Activated CD4-positive, CD25-positive, alpha-beta regulatory T cell treated with anti-CD3 and anti-CD28 coated beads, Interleukin-2, amount 50 U/mL, for 24 hours (primary cell): ENCODE measurements around the gene SUSD4.
"Not testable (repeated sequence)": the region's sequence is repeated elsewhere in the genome, so short reads cannot be mapped to it uniquely, and the experiment has no call there.

Source experiments
- ATAC-seq, 2 donors: fragments of 150-1000 bp; cut with Tn5 transposase; one replicate each; pipeline ENCODE4 v1.10.0; 2021; ENCODE audit warnings: mild to moderate bottlenecking in 1 of 2, moderate library complexity in 1 of 2

Gene SUSD4

DNA sequence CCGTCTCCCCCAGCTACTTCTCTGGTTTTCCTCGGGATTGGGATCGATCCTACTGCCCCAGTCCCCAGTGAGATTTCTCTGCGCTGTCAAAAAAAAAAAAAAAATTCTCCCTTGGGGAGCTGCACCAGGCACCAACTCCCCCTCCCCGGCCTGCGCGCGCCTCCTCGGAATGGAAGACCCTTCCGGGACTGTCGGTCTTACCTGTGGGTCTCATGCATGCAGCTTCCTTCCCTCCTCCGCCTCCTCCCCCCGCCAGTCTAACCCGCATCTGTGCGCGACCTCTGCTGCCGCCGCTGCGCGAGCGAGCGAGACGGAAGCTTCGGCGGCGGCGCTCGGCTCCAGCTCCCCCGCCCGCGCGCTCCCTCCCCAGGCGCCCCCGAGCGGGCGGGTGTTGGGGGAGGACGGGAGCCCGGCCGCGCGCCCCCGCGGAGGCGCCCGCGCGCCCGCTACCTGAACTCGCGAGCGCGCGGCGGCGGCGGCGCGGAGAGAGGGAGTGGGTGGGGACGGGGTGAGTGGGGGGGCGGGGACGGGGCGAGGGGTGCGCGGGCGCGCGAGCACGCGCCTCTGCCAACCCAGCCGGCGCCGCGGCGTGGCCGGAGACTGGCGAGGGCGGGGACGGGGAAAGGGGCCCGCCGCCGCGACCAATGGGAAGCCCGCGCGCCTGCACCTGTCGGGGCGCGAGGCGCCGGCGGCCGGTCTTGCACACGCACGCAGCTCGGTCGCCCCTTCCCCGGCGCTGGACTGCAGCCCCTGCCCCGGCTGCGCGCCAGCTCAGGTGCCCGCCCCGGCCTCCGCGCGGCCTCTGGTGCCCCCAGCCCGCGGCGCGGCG is at the start of gene SUSD4:
SUSD4 (minus strand) TSS at position 321 of the 829 bp plus-strand sequence. CDS start 751 bp downstream, outside the sequence.
- peak; percentile 73 to 78 for ATAC-seq

DNA sequence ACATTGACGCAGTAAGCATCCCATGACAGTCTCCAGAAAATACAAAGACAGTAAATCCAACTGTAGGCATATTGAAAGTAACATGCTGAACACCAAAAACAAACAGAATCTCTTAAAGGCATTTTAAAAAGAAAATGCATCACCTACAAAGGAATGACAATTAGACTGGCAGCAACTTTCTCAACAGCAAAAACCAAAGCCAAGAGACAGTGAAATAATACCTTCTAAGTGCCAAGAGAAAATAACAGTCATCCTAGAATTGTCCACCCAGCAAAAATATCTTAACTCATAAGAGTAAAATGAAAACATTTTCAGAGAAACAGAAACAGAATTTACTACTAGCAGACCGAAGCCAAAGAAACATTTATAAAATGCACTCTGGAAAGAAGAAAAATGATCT is 49.2 kb upstream of the SUSD4 start:
- no peak for ATAC-seq

DNA sequence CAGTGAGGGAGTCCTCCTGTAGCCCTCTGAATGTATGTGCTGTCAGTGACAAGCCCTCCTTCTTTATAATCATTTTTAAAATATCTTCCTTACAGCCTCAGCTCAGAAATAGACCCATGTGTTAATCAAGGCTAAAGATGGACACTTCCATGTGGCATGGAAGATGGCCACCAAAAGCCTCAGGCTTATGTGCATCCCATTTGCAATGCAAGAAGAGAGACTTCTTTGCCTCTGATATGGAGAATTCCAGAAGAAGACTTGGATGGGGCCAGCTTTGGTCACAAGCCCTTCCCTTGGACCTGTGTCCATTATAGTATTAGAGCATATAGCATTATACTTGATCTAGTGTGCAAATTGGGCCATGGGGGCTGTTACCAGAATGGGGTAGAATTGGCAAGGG is 47.7 kb upstream of the SUSD4 start:
- no peak for ATAC-seq

GRCh38 chr1:223411309-223411708 is 47.3 kb upstream of the SUSD4 start:
- no peak for ATAC-seq

GRCh38 chr1:223410036-223410435 is 46.1 kb upstream of the SUSD4 start:
- no peak for ATAC-seq

GRCh38 chr1:223405507-223405906 is 41.5 kb upstream of the SUSD4 start:
- no peak for ATAC-seq

DNA sequence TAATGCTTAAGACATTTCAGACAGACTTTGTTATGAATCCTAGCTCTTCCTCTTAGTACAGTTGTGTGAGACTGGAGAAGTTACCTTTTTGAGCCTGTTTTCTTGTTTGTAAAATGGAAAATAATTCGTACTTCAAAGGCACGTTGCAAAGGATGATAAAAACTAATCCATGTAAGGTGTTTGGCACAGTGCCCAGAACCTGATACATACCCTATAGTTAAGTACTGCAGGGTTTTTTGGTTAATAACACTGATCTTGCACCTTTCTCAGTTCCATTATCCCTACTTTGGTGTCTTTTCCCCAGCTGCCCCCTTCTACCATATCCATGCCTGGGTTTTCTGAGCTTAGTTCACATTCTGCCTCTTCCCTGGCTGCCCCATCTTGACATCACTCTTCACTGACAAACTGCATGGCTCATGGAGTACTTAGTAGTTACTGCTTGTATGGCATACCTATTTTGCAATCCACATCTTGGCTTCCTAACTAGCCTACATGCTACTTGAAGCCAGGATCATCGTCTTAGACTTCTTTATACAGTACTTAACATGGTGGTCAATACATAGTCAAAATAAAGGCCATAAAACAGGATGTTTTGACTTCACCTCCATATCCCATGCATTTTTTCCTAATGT is 39.3 kb upstream of the SUSD4 start:
- no peak for ATAC-seq

DNA sequence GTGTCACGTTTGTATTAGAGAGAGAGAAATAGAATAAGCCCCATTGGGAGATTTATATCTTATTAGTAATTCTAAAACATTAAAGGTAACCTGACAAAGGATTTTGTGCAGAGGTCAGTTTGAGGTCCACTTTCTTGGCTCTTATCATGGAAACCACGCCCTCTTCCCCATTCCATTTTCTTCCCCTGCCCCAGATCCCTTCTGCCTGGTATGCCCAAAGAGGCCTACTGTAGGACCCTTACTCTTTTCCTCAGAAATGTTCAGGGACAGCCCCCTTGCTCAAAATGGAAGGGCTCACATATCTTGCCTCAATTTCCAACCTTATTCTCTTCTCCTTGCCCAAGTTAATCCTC is 38.8 kb upstream of the SUSD4 start:
- no peak for ATAC-seq

DNA sequence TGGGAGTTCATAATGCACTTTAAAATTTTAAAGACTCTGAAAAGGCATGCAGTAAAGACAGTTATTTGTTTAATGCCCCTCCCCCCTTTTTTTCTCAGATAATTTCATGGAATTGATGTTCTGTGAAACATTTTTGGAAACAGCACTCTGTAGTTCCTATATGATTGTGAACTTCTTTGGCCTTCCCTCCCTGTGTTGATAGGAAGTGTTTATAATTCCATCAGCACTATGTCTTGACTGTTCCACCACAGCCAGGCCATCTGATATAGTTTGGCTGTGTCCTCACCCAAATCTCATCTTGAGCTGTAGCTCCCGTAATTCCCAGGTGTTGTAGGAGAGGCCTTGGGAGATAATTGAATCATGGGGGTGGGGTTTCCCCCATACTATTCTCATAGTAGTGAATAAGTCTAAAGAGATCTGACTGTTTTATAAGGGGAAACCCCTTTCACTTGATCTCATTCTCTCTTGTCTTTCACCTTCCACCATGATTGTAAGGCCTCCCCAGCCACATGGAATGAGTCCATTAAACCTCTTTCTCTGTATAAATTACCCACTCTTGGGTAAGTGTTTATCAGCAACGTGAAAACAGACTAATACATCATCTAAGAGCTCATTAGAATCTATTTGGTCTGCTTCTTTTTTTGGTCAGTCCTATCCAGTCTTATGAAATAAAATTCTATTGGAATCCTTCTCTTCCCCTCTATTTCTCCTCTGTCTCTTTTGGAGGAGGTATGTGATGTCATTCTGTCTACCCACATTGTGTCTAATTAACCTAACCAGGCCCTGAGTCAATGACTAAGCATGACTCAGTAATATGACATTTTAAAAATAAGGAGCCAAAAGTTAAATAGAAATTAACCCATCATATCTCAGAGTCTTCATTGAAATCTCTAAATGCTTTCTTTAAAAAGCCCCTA is 38.2 kb upstream of the SUSD4 start:
- ATAC-seq = peak; percentile 93 to 94

GRCh38 chr1:223399393-223399792 is 35.4 kb upstream of the SUSD4 start:
- ATAC-seq = not testable (repeated sequence)

GRCh38 chr1:223394706-223395105 is 30.7 kb upstream of the SUSD4 start:
- no peak for ATAC-seq

GRCh38 chr1:223394242-223394641 is 30.3 kb upstream of the SUSD4 start:
- ATAC-seq = no peak

DNA sequence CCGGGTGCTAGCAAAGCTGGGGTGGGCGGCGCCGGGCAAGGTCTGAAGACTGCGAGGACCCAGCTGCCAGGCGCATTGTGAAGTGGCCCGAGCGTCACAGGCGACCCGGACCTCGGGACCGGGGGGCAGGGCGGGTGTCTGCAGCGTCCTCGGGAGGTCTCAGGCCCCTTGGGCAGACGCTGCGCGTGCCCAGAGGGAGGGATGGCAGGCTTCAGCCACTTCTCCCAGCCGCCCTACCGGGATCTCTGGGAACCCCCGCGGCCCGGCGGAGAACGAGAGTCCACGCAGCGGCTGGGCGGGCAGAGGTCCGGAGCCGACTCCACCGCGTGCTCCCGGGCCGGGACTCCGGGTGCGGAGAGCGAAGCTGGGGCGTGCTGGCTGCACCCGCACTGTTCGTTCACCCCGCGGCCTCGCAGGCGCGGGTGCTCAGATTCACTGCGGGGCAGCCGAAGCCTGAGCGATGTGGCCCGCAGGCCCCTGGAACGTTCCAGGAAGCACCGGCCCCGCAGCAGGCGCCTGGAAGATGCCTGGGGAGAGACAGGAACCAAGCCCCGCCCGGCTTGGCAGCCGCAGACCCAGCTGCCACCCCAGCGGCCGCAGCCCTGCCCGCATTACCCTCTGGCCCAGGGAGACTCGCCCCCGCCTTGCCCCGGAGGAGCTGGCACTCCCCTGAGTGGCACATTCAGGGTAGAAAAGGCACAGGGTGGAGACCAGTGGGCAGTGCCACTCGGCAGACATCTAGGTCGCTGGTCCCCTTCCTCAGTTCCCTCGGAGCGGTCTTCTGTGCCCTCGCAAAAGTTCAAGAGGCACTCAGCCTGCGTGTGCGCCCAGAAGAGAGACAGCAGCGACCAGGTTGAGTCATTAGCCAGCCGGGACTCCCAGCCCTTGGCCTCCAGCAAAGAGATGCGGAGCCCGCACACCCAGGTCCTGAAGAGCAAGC is 29.6 kb upstream of the SUSD4 start, which contains the start of gene CCDC185:
CCDC185 (plus strand) TSS at position 141 of the 940 bp plus-strand sequence; CDS start at position 202, 61 bp downstream.
- no peak for ATAC-seq

GRCh38 chr1:223390618-223391017 is 26.6 kb upstream of the SUSD4 start:
- ATAC-seq = no peak

DNA sequence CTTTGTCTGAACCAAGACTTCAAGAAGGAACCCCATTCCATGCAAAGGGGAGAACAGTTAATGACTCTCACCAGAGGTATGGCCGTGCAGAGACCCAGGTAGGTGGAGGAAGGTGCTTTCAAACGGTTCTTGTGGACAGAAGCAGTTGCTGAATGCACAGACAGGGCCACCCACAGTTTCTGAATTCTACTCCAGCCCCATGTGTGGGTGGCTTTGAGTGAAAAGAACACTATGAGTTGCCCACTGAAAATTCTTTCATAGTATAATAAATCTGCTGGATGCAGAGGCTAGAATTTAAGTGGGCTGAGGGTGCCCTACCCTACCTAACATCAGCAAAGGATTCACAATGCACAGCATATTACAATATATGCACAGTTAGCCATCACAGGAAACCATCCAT is 22.0 kb upstream of the SUSD4 start:
- ATAC-seq = no peak

DNA sequence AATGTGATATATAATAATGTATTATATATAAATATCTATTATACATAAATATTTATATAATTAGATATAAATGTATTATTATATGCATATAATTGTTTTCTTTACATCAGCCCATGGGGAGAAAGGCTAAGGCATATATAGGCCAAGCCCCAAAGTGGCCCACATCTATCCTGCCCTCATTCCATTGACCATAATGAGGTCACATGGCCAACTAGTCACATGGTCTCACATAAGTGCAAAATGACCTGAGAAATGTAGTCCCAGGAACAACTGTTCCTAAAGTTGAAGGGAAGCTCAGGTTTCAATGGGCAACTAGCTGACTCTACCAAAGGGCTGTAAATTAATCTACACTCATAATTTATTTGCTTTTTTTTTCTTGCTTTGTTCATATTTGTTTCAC is 14.8 kb upstream of the SUSD4 start:
- ATAC-seq = no peak

- ATAC-seq = no peak
Measured at GRCh38 chr1:223374064-223374610, 10.2 kb upstream of the SUSD4 start.

- peak in 1 of 2 donors; percentile 10 for ATAC-seq
Measured at GRCh38 chr1:223364685-223365382, 858 bp upstream of the SUSD4 start.

DNA sequence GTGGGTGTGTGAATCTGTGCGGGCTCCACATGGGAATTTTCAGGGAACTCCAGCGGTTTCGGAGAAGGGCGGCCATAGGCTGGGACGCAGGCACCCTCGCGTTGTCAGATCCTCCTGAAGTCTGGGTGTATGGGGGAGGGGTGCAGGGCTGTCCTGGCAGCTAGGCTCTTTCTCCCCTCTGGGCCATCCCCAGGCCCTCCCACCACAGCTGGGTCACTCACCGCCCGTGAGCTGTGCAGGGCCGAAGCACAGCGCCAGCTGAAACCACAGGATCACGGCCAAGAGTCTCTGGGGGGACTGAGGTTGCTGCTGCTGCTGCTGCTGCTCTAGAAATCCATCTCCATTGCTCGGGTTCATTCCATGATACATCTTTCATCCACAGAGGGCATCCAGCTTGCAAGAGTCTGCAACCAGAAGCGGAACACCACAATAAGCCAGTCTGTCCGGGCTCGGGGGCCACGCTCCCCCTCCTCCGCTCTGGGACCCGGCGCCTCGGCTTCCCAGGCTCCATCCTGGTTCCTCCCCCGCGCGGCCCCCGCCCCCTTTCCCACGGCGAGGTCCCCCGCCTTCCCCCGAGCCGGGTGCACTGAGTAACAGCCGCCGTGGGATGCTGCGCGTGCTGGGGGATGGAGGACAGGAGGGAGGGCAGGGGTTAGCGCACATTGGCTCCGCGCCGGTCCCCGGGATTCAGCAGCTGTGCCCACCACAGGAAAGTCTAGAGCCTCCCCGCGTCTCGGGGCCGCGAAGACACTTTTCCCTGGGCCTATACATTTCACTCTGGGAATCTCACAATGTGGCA is 720 bp downstream of the SUSD4 start:
- peak in 1 of 2 donors; percentile 23 for ATAC-seq

GRCh38 chr1:223358826-223359225 is 5.2 kb downstream of the SUSD4 start:
- no peak for ATAC-seq
